LNCAP (cell line): ENCODE measurements around the gene CENPK.

ENCODE experiments used
- TF ChIP-seq, protein P1 (sequence below): fragments of 450-650 bp; IDR thresholded peaks from 2 replicates; pipeline ENCODE4 v1.5.1; 2017; ENCODE audit warnings: mild to moderate bottlenecking

Gene CENPK, protein sequence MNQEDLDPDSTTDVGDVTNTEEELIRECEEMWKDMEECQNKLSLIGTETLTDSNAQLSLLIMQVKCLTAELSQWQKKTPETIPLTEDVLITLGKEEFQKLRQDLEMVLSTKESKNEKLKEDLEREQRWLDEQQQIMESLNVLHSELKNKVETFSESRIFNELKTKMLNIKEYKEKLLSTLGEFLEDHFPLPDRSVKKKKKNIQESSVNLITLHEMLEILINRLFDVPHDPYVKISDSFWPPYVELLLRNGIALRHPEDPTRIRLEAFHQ

DNA sequence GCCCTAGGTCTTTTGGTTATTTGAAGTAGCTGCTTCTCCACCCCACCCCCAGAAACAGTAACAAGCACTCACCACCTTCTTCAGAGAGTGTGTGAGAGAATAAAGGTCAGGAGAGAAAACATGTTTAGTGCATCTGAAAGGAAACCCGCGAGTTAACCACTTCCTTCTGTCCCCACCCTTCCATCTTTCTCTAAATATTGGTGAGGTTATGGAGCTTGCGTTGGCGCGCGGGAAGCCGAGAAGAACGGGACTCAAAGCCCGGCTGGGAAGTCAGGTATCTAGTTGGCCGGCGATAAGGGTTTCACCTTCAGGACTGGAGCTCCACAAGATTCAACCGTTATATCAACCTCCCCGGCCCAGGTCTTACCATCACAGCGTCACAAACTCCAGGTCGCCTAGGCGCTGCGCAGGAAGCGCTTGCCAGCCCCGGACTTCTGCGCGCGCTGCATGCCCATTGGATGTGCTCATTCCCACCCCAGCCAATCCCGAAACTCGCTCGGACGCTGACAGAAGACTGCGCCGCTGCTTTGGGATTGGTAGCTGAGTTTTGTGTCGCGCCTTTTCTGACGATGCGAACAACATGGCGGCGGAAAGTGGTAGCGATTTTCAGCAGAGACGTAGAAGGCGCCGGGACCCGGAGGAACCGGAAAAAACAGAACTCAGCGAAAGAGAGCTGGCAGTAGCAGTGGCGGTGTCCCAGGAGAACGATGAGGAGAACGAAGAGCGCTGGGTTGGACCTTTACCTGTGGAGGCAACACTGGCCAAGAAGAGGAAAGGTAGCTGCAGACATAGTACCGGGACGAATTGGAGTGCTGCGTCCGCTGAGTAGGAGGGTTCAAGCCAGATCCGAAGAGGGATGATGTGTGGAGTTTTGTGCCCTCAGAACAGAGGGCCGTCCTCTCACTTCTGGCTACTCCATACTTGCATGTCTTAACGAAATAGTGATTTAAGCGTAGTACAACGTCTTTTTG lies at the start of gene CENPK, which contains the start of gene PPWD1:
TSS of gene CENPK (minus strand) at position 438 of the 971 bp plus-strand sequence. CDS start 8,261 bp downstream, outside the sequence.
TSS of gene PPWD1 (plus strand) at position 566 of the 971 bp plus-strand sequence. CDS start at position 581, 15 bp downstream.
- TF ChIP-seq, protein P1, sequence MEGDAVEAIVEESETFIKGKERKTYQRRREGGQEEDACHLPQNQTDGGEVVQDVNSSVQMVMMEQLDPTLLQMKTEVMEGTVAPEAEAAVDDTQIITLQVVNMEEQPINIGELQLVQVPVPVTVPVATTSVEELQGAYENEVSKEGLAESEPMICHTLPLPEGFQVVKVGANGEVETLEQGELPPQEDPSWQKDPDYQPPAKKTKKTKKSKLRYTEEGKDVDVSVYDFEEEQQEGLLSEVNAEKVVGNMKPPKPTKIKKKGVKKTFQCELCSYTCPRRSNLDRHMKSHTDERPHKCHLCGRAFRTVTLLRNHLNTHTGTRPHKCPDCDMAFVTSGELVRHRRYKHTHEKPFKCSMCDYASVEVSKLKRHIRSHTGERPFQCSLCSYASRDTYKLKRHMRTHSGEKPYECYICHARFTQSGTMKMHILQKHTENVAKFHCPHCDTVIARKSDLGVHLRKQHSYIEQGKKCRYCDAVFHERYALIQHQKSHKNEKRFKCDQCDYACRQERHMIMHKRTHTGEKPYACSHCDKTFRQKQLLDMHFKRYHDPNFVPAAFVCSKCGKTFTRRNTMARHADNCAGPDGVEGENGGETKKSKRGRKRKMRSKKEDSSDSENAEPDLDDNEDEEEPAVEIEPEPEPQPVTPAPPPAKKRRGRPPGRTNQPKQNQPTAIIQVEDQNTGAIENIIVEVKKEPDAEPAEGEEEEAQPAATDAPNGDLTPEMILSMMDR: no peak

DNA sequence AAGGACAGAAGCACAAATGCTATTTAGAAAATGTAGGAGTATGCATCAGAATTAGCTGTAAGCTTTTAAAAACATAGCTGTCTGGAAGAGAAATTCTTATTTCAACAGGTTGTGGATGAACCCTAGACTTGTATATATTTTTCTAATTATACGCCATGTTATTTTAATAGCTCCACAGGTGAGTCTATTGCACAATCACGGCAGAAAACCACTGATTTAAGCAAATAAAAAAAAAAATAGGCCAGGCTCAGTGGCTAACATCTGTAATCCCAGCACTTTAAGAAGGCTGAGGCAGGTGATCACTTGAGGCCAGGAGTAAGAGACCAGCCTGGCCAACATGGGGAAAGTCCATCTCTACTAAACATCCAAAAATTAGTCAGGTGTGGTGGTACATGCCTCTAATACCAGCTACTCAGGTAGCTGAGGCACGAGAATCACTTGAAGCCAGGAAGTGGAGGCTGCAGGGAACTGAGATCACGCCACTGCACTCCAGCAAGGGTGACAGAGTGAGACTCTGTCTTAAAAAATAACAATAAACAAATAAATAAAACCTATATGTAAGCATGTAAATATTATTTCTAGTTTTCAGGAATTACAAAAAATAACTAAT lies 49.4 kb upstream of the CENPK start:
- TF ChIP-seq, protein P1: no peak

DNA sequence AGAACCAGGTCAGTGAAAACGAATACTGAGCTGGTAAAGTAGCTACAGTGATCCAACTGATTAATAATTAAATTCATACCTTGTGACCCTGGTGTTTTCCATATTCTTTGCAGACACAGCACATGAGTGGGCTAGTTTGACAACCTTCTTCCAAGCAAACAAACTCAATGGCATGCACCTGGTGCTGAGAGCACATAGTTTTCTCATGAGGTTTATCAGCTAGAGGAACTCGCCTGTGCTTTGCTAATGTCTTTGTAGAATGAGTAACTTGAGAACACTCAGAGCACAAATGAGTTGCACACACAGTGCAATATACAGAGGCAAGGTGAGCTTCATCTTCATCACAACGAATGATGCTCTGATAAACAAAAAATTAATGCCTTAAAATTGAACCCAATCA lies 48.6 kb upstream of the CENPK start:
- TF ChIP-seq, protein P1: no peak

DNA sequence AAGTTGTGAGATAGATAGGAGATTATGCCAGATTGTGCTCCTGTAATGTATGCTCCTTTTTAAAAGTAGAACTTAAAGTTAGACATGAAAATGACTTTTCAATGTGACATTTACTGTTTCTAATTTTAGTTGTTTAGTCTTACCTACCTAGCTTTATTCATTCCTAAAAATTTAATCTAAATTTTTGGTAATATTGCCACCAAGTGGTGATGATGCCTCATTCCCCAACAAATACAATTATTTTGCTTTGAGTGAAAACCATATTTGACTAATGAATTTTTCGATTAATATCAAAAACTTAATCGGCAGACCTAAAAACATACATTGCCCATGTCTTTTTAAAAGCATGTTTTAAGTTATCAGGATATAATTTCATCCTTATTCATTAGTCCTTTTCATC lies 25.7 kb upstream of the CENPK start:
- TF ChIP-seq, protein P1: no peak; the same call in 1 of the 2 replicates

DNA sequence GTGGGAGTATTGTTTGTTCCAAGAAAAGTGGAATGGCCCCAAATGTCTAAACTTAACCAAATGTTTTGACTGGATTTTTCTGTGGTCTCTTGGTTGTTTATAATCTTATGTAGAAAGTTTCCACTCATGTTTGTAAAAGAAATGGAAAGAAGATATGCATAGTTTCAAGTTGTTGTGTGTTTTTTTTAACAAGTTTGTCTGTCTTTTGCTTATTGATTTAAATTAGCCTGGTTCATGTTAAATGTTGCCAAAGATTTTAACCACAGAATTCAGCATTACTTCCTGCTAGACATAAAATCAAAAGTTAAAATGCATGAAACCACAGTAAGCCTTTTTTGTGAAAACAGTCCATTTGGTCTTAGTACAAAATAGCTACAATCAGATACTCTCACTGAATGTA lies 14.2 kb upstream of the CENPK start:
- TF ChIP-seq, protein P1: no peak

DNA sequence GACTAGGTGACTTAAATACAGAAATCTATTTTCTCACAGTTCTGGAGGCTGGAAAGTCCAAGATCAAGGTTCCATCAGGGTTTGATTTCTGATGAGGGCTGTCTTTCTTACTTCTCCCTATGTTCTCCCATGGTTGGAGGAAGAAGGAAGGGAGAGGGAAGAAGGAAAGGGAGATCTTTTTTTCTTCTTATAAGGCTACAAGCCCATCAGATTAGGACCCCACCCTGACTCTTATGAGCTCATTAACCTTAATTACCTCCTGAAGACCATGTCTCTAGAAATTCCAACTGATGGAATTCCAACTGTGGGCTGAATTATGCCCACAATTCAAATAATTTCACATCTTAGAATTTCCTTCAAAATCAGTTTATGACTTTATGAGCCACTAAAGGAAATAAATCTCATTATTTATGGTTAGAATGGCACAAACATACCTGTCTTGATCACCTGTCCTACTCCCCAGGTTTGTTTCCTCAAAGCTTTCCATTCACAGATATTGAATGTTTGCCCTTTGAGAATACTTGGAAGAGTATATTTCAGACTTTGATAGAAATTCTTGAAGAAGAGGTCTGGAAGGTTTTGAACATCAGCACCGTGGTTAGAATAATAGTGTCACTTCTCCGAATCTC lies 7.7 kb upstream of the CENPK start:
- TF ChIP-seq, protein P1: no peak

DNA sequence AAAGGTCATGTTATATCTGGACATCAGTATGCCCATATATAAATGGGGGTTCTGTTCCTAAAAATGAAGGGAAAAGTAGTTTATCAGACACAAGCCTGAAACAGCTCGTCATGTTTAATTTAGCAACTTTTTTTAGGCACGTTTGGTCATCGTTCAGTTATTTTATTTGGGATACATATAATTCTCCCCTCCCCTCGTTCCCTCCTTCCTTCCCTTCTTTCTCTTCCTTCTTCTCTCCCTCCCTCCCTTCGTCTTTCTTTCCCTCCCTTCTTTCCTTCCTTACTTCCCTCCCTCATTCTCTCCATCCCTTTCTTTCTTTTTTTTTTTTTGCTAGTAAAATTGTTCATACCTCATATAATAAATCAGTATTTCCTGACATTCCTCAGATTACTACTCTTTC lies 3.5 kb upstream of the CENPK start:
- TF ChIP-seq, protein P1: no peak
